ENCODE measurements around the gene LDB3.
"Not testable (repeated sequence)": the region's sequence is repeated elsewhere in the genome, so short reads cannot be mapped to it uniquely, and the experiment has no call there.

LDB3 gene

GRCh38 chr10:86730227-86730626 lies 61.9 kb downstream of the LDB3 start:
- DNase-seq (ENCODE audit: low spot score) = no peak

DNA sequence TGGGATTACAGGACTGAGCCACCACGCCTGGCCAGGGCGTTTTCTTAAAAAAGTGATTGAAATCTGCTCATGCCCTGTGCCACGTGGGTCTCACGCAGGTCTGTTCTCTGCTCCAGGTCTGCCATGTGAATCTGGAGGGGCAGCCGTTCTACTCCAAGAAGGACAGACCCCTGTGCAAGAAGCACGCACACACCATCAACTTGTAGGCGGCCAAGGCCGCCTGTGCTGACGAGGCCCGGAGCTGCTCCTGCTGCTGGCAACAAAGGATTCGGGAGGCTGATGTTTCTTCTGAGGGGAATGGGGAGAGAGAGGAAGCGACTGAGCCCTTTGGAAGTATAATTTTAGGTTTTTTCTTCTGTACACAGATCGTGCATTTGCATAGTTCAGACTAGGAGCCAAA lies 64.5 kb downstream of the LDB3 start:
- no peak for DNase-seq (ENCODE audit: low spot score)

GRCh38 chr10:86733260-86733671 lies 65.0 kb downstream of the LDB3 start:
- DNase-seq (ENCODE audit: low spot score) = no peak

- DNase-seq (ENCODE audit: low spot score) = no peak
These were observed 66.1 kb downstream of the LDB3 start for GRCh38 chr10:86734207-86734988.

GRCh38 chr10:86735278-86735677 lies 67.0 kb downstream of the LDB3 start:
- not testable (repeated sequence) for DNase-seq (ENCODE audit: low spot score)

GRCh38 chr10:86742230-86742629 lies 73.9 kb downstream of the LDB3 start:
- DNase-seq (ENCODE audit: low spot score) = no peak

GRCh38 chr10:86744067-86744725 lies 75.9 kb downstream of the LDB3 start:
- no peak for DNase-seq (ENCODE audit: low spot score)

DNA sequence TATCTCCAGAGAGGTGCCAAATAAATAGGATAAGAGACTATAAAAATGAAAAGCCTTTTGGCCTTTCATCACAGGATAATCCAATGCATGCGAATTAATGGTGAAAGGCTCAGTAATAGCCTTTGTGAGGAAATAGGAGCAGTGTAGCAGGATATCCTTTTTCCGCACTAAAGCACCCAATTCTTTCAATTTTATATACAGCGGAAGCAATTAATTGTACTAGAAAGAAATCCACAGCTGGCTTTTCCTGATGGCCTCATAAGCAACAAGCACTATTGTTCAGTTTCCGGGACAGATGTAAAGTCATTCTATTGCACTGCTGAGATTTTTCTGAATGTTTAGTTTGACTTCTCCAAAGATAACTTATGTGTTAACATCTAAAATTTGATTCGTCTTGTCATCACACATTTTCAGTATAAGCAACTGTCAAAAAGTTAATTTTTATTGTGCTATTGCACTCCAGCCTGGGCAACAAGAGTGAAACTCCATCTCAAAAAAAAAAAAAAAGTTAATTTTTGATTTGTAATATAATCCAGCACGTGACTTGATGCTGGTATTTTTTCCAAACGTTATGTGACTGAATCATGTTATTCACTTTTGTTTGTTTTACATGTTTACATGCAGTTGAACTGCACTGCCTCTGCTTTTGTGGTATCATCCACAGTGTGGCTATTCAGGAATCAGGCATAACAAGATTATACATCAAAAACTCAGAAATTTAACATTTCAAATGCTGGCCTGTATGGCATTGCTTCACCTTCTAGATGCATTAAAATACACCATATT lies 79.7 kb downstream of the LDB3 start:
- DNase-seq (ENCODE audit: low spot score) = no peak

DNA sequence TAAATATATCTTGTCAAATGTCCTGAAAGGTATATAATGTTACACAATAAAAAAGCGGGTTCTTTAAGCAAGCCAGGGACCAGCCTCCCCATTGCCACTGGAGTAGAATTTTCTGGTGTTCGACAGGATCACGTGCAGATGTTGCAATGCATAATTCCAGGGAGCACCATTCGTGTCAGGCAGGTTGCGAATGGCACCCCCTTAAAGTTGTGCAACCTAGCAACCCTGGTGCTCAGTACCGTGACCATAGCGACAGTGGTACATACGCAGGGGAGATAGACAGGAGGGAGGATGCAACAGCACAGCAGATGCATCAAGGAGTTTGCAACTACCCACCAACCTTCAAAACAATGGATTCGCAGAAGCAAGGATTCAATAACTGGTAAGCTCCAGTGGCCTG lies 81.5 kb downstream of the LDB3 start:
- DNase-seq (ENCODE audit: low spot score) = no peak

- no peak for DNase-seq (ENCODE audit: low spot score)
These were observed 83.2 kb downstream of the LDB3 start for GRCh38 chr10:86751477-86751876.

GRCh38 chr10:86752311-86752710 lies 84.0 kb downstream of the LDB3 start:
- DNase-seq (ENCODE audit: low spot score) = no peak

GRCh38 chr10:86753051-86753450 lies 84.7 kb downstream of the LDB3 start:
- DNase-seq (ENCODE audit: low spot score) = no peak

GRCh38 chr10:86753638-86754434 lies 85.5 kb downstream of the LDB3 start:
- no peak for DNase-seq (ENCODE audit: low spot score)

GRCh38 chr10:86755454-86755739 lies 87.1 kb downstream of the LDB3 start:
- DNase-seq (ENCODE audit: low spot score) = peak; percentile 62

DNA sequence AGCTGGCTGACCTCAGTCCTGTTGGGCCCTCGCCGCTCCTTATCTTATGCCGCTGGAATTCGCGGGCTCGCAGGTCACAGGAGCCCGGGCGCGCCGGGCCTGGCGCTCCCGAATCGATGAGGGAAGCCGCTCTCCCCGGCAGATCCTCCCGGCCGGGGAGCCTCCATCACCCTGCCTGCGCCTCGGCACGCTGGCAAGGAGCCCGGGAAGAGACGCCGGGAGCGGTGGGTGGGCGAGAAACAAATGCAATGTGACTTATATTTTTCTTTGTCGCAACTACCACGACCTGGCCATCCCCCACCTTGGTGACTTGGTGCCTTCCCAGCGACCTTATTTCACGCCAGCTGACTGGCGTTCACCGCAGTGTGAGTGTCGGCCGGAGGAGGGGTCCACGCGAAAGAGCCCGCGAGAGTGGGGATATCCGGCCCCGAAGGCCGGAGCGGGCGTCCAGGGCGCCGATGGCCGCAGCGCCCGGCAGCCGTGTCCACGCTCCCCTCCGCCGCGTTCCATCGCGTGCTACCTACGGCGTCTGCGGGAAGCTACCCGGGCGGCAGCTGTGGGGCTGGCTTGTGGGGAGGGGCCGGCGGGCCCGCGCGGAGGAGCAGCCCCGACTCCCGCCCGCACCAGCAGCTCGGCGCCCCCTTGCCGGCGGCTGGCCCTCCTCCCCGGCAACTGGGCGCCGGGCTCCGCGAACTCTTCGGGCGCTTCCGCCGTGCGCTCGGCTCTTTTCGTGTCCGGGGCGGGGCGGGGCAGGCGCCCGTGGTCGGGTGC lies 87.6 kb downstream of the LDB3 start:
- DNase-seq (ENCODE audit: low spot score) = peak; percentile 77

- DNase-seq (ENCODE audit: low spot score) = peak; percentile 19
These were observed 88.3 kb downstream of the LDB3 start, which contains the start of gene BMPR1A for GRCh38 chr10:86756511-86757112. Gene BMPR1A (plus strand): TSS chr10:86756619. CDS start chr10:86876019, 119,400 bp downstream.

GRCh38 chr10:86757113-86757972 lies 89.0 kb downstream of the LDB3 start:
- DNase-seq (ENCODE audit: low spot score) = peak; percentile 15

GRCh38 chr10:86758189-86759072 lies 90.1 kb downstream of the LDB3 start:
- peak; percentile 29 for DNase-seq (ENCODE audit: low spot score)
